Myocyte (in vitro differentiated cells): Measurements from ENCODE around the gene CBFA2T3. TPM values are rescaled to one million over a fixed set of nuclear protein-coding genes. Genes with fewer than 3 reads are reported as not detected.

Source experiments
- DNase-seq: peaks from one replicate; pipeline ENCODE4 v3.0.0-alpha.2; 2012; ENCODE audit warnings: low read depth
- total RNA-seq: library from RNA; depleted of rRNA; stranded (reverse); fragments of >200 nt; gene quantifications from 2 replicates; pipeline ENCODE4 v1.2.3, GENCODE V29; 2014

The CBFA2T3 gene
- total RNA-seq, 1 donor from 2014 or later, result 0.72 TPM

GRCh38 chr16:88977812-88978607 lies 1.0 kb upstream of the CBFA2T3 start:
- no peak for DNase-seq

- no peak for DNase-seq
Measured at GRCh38 chr16:88976366-88977017, 515 bp downstream of the CBFA2T3 start.

GRCh38 chr16:88975511-88976061 lies 1.4 kb downstream of the CBFA2T3 start:
- DNase-seq, result no peak

- DNase-seq, result no peak
Measured at GRCh38 chr16:88974916-88975215, 2.1 kb downstream of the CBFA2T3 start.

DNA sequence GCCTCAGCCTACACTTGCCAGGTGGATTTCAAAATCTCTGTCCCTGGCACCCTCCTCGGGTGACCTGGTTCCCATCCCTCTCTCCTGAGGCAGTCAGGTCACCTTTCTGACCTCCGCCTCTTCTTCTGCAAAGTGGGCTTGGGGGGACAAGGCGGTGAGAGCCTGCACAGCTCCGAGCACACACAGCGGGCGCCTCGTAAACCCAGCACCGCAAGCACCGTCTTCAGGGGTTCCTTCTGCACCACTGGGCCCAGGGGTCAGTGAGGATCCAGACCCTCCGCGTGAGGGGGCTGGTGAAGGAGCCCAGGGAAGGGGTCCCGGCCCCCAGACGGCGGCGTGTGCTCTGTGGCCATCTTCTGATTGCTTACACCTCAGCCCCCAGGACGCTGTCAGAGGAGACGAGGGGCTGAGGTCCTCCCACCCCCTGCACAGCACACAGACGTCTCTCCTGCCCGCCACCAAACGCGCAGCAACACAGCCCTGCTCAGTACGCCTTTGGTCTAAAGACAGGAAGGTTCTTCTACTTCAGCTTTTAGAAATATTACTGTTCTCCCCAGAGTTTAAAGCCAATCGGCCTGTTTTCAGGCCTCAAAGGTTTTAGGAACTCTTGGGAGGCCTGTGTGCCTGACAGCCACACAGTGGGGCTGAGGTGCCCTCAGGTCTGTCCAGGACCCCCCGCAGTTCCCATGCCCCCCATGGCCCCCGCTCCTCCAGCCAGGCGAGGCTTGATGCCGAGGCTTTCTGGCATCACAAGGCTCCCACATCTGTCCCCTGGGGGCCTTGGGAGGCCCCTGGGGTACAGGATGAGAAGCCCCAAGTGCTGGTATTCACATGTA lies 2.7 kb downstream of the CBFA2T3 start:
- DNase-seq, result no peak

DNA sequence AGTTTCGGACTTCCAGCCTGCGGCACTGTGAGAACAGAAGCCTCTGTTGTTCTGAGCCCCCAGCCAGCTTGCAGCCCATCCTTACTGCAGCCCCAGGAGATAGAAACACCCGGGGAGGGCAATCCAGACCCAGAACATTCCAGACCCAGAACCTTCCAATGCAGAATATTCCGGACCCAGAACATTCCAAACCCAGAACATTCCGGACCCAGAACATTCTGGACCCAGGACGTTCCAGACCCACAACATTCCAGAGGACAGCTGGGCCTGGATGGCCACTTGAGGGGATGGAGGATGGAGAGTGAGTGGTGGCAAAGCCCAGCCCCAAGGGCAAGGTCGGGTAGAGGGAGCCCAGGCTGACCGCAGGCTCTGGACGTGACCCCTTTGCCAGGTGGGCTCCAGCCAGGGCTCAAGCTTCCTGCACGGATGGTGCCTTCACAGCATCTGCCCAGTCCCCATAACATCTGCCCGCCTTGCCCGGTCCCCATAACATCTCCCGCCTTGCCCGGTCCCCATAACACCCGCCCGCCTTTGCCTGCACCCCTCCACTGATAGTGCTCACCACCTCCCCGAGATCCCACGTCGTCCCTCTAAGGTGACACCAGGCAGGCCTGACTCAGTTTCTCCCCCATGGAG lies 3.5 kb downstream of the CBFA2T3 start:
- no peak for DNase-seq

DNA sequence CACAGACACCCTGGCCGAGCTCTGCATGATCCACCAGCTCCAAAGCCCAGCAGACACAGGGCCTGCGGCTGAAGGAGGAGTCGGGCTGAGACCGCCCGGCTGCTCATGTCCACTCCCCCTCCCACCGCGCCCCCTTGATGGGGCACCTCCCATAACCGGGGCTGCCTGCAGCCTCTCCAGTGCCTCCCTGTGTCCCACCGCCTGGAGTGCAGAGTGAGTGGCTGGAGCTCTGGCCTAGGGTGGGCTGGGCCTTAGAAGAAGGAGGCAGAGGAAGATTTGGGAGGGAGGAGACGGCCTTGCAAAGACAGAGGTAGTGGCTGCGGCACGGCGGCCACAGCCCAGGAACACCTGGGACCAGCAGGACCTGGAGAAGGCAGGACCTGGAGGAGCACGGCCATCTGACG lies 4.0 kb downstream of the CBFA2T3 start:
- DNase-seq, result no peak

- no peak for DNase-seq
Measured at GRCh38 chr16:88972349-88972748, 4.7 kb downstream of the CBFA2T3 start.

DNA sequence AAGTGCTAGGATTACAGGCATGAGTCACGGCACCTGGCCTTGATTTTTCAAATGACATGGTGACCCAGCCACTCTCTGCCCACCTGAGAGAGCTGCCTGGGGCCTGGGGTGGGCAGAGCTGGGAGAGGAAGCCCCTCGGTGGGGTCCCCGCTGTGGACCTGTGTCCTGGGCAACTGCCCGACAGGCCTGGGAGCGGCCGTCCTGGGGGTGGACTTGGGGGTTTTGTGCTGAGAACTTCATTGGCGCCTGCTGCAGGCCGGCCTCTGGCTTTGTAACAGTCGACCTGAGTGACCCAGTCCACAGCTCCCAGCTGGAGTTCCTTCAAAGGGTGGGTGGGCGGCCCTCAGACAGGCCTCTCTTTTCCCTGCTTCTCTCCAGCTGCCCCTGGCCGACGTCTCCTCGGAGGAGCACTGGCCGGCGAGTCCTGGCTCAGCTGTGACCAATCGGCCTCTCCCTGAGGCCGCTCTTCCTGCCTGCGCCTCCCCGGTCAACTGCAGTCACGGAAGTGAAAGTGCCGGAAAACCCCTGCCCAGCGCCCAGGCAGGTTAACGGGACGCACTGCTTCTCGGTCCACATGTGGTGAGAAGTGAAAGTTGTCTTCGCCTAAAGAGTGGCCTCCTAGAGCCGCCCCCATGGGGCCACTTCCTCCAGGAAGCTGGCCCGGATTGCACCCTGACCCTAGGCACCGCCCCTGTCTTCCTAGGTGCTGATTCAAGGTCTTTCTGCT lies 5.5 kb downstream of the CBFA2T3 start:
- no peak for DNase-seq

GRCh38 chr16:88970539-88971065 lies 6.4 kb downstream of the CBFA2T3 start:
- no peak for DNase-seq

GRCh38 chr16:88970050-88970449 lies 7.0 kb downstream of the CBFA2T3 start:
- DNase-seq, result no peak

- DNase-seq, result no peak
Measured at GRCh38 chr16:88969361-88969831, 7.6 kb downstream of the CBFA2T3 start.

DNA sequence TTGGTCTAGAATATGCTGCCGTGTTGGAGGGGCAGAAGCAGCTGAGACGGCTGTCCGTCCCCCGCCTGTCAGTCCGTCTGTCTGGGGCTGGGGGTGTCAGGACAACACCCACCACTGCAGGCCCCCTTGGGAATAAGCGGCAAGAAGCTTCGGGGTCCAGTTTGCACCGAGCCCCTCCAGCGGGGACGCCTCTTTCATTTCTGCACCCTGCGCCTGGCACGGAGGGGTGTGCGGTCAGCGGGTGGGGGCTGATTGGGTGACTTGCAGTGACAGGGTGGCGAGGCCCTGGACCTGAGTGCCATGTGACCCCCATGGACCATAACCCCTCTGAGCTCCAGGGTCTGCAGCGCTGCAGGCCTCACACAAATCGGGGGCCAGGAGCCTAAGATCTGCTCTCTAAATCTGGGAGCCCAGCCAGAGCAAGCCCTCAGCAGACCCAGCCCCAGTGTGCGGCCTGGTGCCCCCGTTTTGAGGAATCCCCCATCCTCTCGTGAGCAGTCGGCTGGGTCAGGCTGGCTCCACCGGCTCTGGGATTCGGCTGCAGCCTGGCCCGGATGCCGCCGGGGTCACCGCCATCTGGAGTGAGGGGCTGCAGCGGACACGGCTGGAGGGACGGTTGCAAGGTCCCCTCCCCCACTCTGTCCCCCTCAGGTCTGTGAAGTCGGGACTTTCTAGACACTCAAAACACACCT lies 8.3 kb downstream of the CBFA2T3 start:
- no peak for DNase-seq

- peak; percentile 38 for DNase-seq
Measured at GRCh38 chr16:88967830-88968588, 9.0 kb downstream of the CBFA2T3 start.

DNA sequence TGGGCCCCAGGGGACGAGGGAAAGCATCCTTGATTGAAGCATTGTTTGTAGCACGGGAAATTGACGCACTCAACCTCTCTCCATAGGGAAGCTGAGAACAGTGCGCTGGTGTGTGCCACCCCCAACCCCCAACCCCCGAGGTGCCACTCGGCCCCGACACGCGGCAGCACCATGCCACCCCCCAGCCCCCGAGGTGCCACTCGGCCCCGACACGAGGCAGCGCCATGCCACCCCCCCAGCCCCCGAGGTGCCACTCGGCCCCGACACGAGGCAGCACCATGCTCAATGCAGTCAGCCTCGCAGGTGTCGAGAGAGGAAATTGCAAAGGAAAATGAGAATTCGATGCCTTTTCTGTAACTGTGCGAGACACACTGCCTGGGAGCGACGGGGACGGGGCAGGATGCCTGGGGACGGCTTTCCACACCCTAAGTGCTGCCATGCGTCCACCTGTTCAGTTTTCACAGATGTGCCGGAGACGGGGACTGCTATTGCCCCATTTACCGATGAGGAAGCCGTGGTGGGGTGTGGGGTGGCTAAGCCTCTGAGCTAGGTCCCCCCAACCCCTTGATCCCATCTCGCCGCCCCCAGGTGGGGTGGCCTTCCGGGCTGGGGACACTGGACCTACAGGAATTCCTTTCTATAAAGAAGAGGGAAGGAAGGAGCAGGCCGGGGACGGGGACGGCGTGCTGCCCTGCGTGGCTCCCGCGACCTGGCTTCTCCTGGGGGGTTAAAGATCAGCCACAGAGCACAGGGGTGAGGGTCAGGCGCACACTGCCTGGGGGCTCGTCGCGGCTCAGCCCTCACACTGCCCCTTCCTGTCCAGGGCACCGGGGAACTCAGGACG lies 9.8 kb downstream of the CBFA2T3 start:
- no peak for DNase-seq

- no peak for DNase-seq
Measured at GRCh38 chr16:88965826-88966480, 11.1 kb downstream of the CBFA2T3 start.

DNA sequence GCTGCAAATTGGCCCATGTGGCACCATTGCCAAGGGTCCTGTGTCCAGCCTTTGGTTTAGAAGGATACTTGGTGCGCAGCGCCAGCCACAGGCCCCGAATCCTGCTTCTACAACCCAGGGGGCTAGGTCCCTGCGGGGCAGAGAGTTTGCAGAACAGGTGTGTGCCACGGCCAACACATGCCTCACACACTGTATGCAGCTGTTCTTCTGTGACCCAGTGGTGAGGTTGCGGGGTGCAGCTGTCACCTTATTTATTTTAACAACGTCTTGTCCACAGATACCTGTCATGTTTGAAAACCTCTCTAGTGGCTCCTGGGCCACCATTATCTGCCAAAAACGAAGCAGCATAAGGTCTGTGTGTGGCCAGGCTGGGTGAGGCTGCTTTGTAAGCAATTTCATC lies 11.6 kb downstream of the CBFA2T3 start:
- DNase-seq, result peak; percentile 77
